Embryonic facial prominence (tissue), 1 donor: ENCODE data around the gene ZNF662.

ENCODE experiments used
- DNase-seq: peaks from one replicate; pipeline ENCODE4 v3.0.0-alpha.2; 2016; ENCODE audit errors: extremely low spot score

ZNF662 gene

DNA sequence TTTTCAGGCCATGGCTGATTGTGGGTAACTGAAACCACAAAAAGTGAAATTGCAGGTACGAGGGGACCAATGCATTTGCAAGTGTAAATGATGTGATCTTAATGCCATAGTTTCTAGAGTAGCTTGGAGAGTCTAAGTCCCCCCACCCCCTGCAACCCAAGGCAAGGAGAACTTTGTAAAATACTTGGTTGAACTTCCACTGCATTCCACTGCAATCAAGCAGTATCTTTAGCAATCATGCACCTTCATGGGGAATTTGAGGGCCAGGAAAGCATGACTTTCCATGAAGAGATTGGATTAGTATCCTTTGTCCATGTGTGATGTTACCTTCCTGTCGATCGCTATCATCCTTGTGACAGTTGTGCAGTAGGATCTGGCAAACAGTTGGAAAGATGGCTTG lies 18.9 kb upstream of the ZNF662 start:
- DNase-seq, result no peak

DNA sequence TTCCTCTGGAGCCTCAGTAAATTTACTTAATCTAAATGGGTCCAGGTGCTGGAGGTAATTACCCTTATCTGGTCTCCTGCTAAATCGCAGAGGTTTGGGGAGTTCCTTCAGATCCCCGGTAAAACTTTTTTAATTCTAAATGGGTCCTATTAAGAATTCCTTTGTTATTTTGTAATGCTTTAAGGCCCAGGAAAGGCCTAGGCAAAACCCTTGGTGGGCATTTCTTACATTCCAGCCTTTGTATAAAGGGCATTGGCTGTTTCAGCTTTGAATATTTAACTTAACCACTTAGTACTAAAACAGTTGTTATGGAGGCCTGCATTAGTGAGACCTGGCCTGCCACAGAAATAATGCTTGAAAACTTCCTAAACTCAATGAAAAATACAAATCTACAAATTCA lies 14.9 kb upstream of the ZNF662 start:
- DNase-seq, result no peak

DNA sequence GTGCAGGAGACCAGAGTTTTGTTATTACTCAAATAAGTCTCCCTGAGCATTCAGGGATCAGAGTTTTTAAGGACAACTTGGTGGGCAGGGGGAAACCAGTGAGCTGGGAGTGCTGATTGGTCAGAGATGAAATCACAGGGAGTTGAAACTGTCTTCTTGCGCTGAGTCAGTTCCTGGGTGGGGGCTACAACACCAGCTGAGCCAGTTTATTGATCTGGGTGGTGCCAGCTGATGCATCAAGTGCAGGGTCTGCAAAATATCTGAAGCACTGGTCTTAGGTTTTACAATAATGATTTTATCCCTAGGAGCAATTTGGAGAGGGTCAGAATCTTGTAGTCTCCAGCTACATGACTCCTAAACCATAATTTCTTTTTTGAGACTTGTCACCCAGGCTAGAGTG lies 13.8 kb upstream of the ZNF662 start:
- DNase-seq, result no peak

DNA sequence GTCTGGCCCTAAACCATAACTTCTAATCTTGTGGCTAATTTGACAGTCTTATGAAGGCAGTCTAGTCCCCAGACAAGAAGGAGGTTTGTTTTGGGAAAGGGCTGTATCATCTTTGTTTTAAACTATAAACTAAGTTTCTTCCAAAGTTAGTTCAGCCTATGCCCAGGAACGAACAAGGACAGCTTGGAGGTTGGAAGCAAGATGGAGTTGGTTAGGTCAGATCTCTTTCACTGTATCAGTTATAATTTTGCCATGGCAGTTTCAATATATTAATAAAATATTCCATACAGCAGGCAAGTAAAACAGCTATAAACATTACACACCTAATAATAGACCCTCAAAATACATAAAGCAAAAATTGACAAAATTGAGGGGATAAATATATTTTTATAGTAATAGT lies 13.1 kb upstream of the ZNF662 start:
- no peak for DNase-seq

DNA sequence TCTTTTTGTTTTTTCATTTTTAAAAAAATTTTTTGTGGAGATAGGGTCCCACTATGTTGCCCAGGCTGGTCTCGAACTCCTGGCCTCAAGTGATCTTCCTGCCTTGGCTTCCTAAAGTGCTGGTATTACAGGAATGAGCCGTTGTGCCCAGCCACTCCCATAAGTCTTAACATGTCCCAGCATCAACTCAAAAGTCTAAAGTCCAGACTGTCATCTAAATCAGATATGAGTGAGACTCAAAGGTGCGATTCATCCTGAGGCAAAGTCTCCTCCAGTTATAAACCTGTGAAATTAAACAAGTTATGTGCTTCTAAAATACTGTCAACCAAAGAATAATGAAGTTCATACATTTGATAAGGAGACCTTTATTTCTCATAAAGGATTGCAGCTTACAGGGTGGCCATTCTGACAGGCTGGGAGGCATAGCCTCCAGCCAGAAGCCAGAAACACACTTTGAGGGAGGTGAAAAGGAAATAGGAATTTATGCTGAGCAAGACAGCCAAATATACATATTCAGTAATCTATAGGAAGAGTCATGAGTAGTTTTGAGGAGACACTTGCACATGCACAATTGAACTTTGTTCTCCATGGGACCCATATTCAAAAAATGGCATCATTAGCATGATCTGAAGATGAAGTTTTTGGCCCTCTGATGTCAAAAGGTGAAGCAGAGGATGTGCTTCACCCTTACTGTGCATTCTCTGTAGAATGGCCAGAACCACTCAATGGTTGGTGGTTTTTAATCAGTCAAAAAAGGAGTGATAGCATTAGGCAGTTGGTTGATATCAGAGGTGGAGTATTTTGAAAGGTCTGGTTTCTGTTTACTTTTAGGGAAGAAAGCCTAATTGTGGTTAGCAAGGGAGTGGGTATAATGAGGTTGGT lies 11.0 kb upstream of the ZNF662 start:
- no peak for DNase-seq

DNA sequence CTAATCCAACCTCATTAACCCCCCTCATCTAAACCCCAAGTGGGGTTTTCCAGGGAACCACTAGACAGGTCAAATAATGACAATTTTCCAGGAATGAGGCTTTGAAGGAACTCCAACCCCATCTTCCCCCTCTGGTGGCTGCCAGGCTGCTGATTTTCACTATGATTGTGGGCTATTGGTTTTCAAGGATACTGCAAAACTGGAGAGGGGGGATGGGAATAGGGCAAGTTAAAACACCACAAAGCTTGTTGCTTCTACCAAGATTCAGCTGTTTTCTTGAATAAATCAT lies 10.4 kb upstream of the ZNF662 start:
- no peak for DNase-seq

DNA sequence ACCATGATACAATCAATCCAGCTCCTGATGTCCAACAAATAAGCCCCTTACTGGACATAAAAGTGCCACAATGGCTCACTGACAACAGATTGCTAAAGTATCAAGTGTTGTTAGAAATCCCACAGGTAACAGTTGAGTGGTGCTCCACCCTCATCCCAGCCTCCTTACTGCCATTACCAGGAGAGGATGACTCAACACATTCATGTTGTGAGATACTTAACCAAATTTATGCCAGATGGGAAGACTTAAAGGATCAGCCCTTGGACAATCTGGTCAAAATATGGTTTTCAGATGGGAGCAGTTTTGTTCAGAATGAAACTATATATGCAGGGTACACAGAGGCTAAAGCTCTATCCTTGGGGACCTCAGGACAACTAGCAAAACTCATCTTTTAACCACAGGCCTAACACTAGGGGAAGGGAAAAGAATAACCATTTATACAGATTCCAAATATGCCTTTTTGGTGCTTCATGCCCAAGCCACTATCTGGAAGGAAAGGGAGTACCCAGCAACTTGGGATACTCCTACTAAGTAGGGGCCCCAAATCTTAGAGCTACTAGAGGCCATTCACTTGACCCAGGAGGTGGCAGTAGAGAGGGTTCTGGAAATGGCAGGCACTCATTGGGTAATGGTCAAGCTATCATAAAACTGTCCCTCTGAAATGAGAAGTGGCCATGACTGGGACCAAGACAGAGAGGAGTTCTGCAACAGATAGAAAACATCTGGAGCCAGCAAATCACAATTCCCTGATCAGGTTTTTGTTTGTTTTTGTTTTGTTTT lies 6.9 kb upstream of the ZNF662 start:
- DNase-seq, result no peak

DNA sequence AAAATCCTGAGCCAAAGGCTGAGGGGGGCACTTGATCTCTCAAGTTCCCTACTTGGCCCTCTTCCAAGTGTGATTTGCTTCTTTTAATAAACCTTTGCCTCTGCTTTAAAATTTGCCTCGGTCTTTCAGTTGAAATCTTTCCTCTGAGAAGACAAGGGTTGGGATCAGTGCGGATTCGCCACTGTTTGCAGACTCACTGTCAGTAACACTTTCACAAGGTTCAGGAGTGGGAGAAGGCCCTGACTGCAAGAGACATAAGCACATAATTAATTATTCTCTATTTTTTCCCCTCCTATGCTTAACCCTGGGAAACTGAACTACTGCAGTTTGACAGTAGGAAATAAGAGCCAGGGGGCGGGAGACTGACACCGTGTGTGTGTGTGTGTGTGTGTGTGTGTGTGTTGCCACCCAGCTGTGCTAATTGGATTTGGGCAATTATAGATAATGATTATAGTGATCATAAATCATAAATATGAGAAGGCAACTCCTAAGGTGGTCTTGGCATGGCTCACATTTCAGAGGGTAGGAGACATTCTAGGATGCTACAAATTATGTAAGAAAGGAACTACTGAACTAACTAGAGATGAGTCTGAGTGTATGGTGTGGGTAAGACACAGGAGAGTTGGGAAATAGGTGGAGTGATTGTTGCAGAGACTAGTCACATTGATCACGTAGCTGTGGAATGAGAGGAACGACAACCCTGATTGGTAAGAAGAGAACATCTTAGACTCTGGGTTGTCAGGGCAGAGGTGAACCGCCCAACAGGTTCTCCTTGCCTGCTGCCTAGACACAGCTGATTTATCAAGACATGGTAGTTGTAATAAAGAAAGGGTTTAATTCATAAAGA lies 5.5 kb upstream of the ZNF662 start:
- no peak for DNase-seq

DNA sequence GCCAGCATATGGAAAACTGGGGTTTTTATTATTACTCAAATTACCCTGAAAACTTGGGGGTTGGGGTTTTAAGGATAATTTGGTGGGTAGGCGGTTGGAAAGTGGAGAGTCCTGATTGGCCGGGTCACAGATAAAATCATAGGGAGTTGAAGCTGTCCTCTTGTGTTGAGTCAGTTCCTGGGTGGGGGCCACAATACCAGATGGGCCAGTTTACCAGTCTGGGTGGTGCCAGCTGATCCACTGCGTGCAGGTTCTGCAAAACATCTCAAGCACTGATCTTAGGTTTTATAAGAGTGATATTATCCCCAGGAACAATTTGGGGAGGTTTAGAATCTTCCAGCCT lies 4.9 kb upstream of the ZNF662 start:
- DNase-seq, result no peak

DNA sequence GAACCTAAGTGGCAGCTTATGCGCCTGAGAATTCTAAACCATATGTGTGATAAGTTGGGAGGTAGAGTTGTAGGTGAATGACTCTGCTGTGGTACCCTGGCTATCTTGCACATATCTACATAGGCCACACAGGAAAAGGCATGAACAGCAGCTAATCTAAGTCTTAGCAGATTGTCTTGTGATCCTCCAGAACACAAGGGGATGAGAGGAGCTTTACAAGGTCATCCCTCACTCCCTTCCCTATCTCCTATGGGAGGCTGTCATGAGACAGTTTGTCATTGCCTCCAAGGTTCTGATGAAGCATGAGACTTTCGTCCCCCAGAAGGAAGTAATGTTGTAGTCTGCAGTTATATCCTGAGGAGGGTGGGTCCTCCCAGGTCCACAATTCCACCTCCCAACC lies 3.7 kb upstream of the ZNF662 start:
- DNase-seq, result no peak

DNA sequence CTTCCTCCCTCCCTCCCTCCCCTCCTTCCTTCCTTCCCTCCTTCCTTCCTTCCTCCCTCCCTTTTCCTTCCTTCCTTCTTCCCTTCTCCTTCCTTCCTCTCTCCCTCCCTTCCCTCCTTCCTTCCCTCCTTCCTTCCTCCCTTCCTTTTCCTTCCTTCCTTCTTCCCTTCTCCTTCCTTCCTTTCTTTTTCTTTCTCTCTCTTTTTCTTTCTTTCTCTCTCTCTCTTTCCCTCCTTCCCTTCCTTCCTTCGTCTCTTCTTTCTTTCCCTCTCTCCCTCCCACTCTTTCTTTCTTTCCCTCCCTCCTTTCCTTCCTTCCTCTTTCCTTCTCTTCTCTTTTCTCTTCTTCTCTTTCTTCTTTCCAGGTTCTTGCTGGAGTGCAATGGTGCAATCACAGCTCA lies 1.9 kb upstream of the ZNF662 start:
- no peak for DNase-seq

DNA sequence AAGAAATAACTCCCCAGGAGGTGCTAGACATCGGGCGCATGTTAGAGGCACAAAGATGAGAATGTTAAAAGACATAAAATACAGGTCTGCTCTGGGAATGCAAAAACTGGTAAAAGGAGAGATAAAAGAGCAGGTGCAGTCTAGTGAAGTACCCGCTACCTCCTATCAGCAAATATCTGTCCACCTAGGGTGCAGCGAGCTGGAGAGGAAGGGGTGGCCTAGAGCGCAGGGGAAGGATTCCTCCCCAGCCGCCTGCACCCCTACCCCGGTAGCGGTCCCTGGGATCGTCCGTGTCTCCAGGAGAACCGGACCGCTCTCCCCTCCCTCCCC lies 237 bp upstream of the ZNF662 start:
- no peak for DNase-seq

DNA sequence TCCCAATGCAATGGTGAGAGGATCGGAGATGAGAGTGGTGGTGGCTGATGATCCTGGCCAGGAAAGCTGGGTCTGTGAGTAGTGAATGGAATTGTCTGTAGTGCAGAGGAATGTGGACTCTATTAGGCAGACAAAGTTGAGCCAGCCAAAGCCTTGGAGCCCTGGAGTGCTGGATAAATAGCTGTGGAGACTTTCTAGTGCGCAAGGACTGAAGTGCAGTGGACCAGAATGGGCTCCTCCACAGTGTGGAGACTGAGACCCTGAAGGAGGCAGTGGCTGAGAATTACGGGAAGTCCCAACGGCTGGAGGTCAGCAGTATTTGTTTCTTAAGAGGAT lies 874 bp downstream of the ZNF662 start:
- DNase-seq, result no peak

DNA sequence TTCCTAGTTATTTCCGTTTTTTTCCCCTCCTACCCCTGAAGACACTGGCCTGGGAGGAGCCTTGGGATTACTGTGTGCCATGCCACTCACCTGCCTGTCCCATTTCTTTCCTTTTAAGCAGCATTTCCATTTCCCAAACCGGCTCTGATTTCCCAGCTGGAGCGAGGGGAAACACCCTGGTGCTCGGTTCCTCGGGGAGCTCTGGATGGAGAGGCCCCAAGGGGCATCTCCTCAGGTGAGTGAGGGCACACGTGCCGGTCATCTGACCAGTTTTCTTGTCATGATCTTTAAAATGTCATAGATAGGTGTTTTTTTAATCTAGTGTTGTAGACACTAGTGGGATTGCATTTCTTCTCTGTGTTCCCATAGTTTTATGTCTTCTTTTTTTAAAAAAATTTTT lies 2.7 kb downstream of the ZNF662 start:
- DNase-seq, result no peak

DNA sequence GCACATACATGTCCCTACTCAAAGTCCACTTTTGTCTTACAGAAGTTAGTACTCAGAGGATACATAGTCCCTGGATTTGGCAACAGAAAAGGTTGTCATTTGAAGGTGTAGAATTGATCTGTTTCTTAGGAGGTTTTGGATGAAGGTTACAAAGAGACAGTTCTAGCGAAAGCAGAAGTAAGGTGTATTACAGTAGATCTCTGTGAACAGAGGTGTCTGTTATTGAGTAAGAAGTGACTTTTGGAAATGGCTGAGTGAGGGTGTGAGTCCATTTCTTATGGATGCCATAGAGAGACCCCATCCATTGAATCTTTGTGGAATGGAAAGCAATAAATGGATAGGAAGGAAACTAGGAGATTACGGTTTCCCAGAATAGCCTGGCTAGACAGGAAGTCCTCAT lies 5.6 kb downstream of the ZNF662 start:
- no peak for DNase-seq

DNA sequence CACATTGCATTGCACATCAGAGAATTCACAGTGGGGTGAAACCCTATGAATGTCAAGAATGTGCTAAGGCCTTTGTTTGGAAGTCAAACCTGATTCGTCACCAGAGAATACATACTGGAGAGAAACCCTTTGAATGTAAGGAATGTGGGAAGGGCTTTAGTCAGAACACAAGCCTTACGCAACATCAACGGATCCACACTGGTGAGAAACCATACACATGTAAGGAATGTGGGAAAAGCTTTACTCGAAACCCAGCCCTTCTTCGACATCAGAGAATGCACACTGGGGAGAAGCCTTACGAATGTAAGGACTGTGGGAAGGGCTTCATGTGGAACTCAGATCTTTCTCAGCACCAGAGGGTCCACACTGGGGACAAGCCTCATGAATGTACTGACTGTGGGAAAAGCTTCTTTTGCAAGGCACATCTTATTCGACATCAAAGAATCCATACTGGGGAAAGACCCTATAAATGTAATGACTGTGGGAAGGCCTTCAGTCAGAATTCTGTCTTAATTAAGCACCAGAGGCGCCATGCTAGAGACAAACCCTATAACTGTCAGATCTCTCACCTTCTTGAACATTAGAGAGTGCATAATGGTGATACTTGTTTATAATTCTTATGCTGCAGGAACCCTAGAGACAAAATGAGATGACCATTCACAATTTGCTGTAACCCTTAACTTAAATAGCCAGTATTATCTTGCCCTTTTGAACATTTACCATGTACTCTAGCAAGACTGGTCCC lies 9.0 kb downstream of the ZNF662 start:
- no peak for DNase-seq

DNA sequence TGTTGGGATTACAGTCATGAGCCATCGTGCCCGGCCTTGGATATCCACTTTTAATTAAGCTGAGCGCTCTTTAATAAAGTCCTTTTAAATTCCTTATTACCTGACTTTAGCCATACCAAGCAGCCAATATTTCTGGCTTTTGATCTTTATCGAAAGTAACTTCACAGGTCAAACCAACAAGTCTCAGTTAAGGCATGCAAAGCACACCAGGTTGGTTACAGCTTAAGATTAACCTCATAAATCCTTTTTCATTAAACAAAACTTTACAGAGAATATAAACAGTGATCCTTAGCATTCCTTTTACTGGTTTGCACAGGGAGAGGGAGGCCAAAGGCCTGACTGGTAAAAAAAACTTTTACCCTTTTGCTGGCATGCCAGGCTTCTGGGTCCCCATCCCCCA lies 17.7 kb downstream of the ZNF662 start:
- no peak for DNase-seq

DNA sequence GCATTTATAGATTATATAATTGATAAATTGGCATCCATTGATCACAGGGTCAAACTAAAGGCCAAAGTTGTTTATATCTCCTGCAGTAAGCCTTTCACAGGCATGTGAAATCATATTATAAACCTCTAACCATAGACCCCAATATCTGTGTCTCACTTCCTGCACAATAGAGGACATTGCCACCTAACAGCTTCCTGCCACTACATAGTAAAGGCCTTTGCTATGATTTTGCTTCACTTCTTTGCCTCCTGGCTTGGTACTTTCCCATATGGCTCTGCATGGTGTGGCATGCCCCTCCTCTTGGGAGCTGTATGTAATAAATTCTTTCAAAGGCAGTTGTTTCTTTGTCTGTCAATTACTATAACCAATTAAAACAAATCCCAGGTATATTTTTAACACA lies 20.4 kb downstream of the ZNF662 start:
- DNase-seq, result no peak

DNA sequence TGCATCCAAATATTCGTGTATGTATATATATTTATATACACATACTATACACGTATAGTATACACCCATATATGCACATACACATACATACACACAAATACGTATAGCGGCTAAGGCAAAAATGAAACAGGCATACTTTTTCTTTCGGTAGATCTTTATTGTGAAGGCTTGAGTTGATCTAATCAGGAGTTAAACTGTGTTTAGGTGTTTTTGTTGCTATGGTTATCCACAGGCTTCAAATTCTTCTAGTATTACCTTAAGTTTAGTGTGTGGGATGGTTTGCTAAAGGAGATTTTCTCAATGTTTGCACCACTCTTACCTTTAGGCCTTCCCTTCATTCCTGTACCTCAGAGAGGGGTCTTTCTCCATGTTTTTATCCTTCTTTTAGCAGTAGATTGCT lies 28.2 kb downstream of the ZNF662 start:
- no peak for DNase-seq

DNA sequence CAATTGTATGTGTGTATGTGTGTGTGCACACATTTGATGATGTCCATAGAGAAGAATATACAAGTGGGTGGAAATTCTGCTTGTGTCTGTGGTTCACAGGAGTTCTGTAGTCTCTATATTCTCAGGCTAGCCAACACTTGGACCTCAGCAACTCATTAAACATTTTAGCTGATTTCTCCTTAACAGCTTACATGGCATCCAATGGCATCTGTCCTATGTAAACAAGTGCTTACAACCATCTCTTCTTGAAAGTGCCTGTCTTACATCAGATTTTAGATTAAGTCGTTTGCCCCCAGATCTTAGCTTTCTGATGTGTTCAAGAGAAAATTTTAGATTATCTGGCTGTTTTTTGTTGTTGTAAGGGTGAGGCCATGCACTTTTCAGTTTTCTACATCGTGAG lies 29.0 kb downstream of the ZNF662 start:
- DNase-seq, result no peak

DNA sequence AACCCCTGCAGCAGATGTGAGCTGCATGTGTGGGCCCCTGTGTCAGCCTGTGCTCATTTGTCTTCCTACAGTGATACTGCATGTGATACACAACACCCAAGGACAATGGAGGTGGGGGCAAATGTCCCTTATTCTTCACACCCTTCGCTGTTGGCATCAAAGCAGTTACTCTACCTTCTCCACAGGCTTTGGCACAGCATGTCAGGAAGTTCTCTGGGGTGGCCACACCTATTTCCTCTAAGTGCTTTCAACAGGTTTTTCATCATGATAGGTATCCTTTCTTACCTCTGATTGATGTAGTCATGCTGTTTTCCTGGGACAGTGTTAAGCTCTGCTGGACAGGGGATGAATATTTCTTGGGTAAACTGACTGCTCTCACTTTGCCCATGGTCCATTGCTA lies 29.5 kb downstream of the ZNF662 start:
- no peak for DNase-seq
